Tibial artery (tissue), 4 donors: Measurements from ENCODE around the gene PARVA.

Source experiments
- DNase-seq, 2 donors: peaks; one replicate each; pipeline ENCODE4 v3.0.0-alpha.2; 2019
- H3K27ac ChIP-seq, 2 donors: fragments of 200-600 bp; sonication (generic) in 1 of 2; 1 replicate in 1 of 2; 2 replicates in 1 of 2; pipeline ENCODE4 v1.5.1; 2018 to 2019; ENCODE audit warnings: mild to moderate bottlenecking in 1 of 2
- H3K27me3 ChIP-seq, 2 donors: fragments of 200-600 bp; sonication (generic) in 1 of 2; one replicate each; pipeline versions ENCODE4 v1.5.1 to v1.6.0; 2016 to 2019
- H3K36me3 ChIP-seq, 3 donors: fragments of 200-600 bp; sonication (generic) in 2 of 3; one replicate each; pipeline ENCODE4 v1.5.1; 2016 to 2019; ENCODE audit warnings: mild to moderate bottlenecking in 2 of 3
- H3K4me1 ChIP-seq, 4 donors: fragments of 200-600 bp; sonication (generic) in 2 of 4; 1 replicate in 3 of 4; 2 replicates in 1 of 4; pipeline ENCODE4 v1.5.1; 2016 to 2019
- H3K4me3 ChIP-seq, 2 donors: fragments of 200-600 bp; sonication (generic) in 1 of 2; 1 replicate in 1 of 2; 2 replicates in 1 of 2; pipeline ENCODE4 v1.5.1; 2018 to 2019; ENCODE audit warnings: mild to moderate bottlenecking in 2 of 2
- H3K9me3 ChIP-seq, 3 donors: fragments of 200-600 bp; sonication (generic) in 1 of 3; one replicate each; pipeline ENCODE4 v1.5.1; 2016 to 2019
- intact Hi-C: fragments of 100-400 bp; cut with DNase I; formaldehyde crosslinking; loops from one replicate; pipeline ENCODE4 v1.15.0; 2023; ENCODE audit warnings: low total_unique reads
- TF ChIP-seq, protein P1 (sequence below), 2 experiments: fragments of 200-600 bp in 1 of 2; fragments of 450-650 bp in 1 of 2; IDR thresholded peaks; one replicate each; pipeline ENCODE4 v1.5.1; 2017 to 2019; ENCODE audit warnings: antibody characterized with exemption in 2 of 2, mild to moderate bottlenecking in 1 of 2, moderate library complexity in 1 of 2

Gene PARVA

DNA sequence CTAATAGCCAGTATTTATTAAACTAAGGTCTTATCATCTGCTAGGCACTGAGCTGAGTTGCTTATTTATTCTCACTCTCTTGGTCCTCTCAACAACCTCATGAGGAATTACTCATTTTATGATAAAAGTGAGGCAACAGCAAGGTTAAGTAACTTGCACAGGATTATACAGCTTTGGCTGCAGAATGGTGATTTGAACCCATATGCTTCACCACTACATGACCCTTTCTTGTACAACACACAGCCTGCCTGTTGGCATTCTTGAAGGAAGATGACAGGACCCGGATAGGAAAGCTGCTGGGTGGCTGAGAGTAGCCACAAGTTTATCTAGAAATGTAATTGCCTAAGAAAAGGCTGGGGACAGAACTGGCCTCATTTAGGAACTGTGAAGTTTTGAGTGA lies 5.3 kb upstream of the PARVA start:
- H3K27ac ChIP-seq = no peak overlapping the region
- no peaks in the 10 kb centered on the region for H3K27me3 ChIP-seq
- H3K36me3 ChIP-seq = no peaks in the 10 kb centered on the region
- DNase-seq = no peak
- intact Hi-C loops = no loop called here
- H3K4me3 ChIP-seq = no peak overlapping the region
- H3K4me1 ChIP-seq = peaks cover 0 to 12% (median 4%) of the 10 kb centered on the region in 4 donors
- TF ChIP-seq, protein P1, sequence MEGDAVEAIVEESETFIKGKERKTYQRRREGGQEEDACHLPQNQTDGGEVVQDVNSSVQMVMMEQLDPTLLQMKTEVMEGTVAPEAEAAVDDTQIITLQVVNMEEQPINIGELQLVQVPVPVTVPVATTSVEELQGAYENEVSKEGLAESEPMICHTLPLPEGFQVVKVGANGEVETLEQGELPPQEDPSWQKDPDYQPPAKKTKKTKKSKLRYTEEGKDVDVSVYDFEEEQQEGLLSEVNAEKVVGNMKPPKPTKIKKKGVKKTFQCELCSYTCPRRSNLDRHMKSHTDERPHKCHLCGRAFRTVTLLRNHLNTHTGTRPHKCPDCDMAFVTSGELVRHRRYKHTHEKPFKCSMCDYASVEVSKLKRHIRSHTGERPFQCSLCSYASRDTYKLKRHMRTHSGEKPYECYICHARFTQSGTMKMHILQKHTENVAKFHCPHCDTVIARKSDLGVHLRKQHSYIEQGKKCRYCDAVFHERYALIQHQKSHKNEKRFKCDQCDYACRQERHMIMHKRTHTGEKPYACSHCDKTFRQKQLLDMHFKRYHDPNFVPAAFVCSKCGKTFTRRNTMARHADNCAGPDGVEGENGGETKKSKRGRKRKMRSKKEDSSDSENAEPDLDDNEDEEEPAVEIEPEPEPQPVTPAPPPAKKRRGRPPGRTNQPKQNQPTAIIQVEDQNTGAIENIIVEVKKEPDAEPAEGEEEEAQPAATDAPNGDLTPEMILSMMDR (IDR thresholded peaks at IDR 0.05) = no peak
- no peaks in the 10 kb centered on the region for H3K9me3 ChIP-seq

DNA sequence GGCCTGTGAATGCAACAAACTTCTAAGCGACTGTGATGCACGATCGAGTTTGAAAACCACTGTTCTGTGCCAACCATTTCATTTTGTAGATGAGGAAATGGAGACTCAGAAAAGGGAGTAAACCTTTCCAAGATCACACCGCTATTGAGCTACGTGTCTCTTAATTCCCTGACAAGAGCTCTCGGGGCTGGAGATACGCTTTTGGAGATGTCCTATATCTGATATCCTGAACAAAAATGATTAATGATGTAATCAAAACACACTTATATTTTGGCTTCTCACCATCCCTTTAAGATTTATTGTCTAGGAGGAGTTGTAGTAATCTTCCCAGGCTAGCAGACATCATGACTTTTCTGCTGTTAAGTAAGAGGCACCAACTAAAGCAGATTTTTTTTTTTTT lies 1.7 kb upstream of the PARVA start:
- Histone ChIP-seq H3K4me3 (no peak overlapping the region), H3K27ac (peak overlapping the region; percentile 95 to 98), H3K4me1 (peaks cover 0 to 40% (median 13%) of the 10 kb centered on the region in 4 donors), H3K9me3 (no peaks in the 10 kb centered on the region), H3K27me3 (no peaks in the 10 kb centered on the region), H3K36me3 (no peaks in the 10 kb centered on the region)
- no peak for DNase-seq
- intact Hi-C loops = no loop called here
- TF ChIP-seq, protein P1 (IDR thresholded peaks at IDR 0.05) = no peak

DNA sequence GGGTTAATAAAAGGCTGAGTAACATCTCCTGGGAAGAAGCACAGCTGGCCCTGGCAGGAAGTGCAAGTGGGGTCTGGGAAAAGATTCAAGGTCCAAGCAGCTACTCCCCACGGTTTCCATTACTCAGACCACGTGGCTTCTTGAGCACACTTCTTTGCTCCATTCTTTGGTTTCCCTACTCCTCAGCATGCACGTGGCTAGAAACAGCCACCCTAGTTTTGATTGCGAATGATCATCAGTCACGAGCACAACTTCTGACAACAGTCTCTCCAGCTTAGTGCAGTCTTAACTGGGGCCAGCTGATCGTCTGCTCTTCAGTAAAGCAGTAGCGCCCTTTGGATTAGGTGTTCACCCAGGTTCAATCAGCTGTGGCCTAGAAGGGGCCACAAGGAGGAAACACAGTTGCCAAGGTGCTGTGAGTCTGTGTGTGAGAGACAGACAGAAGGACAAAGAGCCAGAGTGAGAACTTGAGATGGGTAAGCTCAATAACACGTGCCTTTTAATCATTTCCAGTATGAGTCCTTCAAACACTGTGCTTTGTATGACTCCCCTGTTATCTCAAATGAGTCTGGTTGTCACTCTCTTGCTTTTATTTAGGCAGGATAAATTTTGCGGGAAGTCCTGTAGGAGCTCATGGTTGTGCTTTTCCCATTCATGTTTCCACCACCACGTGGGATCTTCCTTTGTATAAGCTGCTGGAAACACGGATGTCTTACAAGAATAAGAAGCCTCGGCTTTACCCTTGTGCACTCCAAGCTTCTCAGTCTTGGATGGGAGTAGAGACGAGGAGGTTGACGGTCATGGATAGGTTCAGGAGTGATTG lies 901 bp upstream of the PARVA start:
- intact Hi-C loops = no loop called here
- peak overlapping the region; percentile 73 to 80 for H3K4me3 ChIP-seq
- H3K27ac ChIP-seq = peak overlapping the region; percentile 95 to 98
- H3K27me3 ChIP-seq = no peaks in the 10 kb centered on the region
- TF ChIP-seq, protein P1 (IDR thresholded peaks at IDR 0.05) = no peak
- DNase-seq = peak in 1 of 2 donors; percentile 66
- H3K4me1 ChIP-seq = peaks cover 0 to 47% (median 16%) of the 10 kb centered on the region in 4 donors
- H3K9me3 ChIP-seq = no peaks in the 10 kb centered on the region
- peaks cover 0 to 6% (median 5%) of the 10 kb centered on the region in 3 donors for H3K36me3 ChIP-seq

DNA sequence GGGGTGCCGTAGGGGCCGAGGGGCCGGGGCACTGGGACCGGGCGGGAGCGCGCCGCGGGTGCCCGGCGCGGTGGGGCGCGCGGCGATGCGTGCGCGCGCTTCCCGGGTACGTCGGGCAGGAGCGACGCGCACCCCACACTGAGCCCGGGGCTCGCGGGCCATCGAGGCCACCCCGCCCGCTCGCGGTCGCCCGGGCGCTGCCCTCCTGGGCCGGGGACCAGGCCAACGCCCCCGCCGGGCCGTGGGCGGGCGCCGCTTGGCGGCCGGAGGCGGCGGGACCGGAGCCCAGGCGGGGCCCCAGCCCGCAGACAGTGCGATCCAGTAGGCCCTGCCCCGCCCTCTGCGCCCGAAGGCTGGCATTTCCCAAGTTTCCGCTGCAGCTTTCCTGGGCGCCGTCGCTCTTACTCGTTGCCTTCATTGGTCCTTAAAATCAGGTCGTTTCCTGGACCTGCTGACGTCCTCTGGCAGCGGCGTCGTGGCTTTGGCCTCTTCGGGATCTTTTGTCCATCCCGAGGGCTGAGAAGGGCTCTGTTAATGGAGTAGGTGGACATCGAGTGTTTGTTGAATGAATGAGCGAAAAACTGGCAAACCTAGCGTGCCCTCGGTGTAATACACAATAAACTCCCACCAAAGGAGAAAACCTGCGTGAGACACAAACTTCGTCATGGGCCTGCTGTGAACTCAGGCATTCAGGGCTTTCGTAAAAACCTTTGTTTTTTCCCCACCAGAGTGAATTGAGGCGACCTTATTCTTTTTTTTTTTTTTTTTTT lies 638 bp downstream of the PARVA start:
- Histone ChIP-seq H3K9me3 (no peaks in the 10 kb centered on the region), H3K36me3 (peaks cover 0 to 10% (median 6%) of the 10 kb centered on the region in 3 donors), H3K4me1 (peaks cover 0 to 58% (median 16%) of the 10 kb centered on the region in 4 donors), H3K27ac (peak overlapping the region; percentile 95 to 98), H3K27me3 (no peaks in the 10 kb centered on the region), H3K4me3 (peak overlapping the region; percentile 73 to 80)
- intact Hi-C loops = no loop called here
- TF ChIP-seq, protein P1 (IDR thresholded peaks at IDR 0.05) = peak in 1 of 2 experiments; percentile 9
- DNase-seq = peak; percentile 72 to 93

DNA sequence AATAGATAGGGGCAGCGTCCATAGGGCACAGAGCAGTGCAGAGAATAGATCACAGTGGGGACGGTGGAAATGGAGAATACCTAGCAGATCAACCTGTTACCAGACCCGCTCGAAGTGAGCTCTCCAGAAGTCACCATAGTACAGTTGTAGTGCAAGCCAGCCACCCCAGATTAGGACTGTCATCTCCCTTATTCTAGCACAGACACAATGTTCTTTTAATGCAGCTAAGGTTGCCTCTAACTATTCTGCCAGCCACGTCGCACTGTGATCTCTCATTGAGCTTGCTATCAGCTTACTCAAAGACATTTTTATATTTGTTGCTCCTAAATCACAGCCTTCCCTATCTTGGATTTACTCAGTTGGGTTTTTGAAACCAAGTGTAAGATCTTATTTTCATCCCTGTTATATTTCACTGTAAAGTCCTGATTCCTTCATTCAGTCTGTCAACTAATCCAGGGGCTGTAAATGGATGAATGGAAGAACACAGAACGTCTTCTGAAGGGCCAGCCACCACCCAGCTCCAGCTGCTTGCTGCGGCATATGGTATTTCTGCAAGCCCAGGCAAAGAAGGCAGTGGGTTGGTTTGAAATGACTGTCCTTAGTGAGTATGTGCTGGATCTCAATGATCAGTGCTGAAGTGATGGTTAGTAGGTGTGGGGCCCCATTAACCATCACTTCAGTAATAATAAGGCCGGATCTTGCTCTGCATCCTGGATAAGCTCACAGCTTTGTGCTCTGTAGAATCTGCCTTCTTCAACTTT lies 3.4 kb downstream of the PARVA start:
- H3K36me3 ChIP-seq = peaks cover 0 to 10% (median 6%) of the 10 kb centered on the region in 3 donors
- no peak overlapping the region for H3K27ac ChIP-seq
- no peaks in the 10 kb centered on the region for H3K27me3 ChIP-seq
- DNase-seq = no peak
- H3K4me3 ChIP-seq = no peak overlapping the region
- intact Hi-C loops = loop anchor here (10.0 kb wide), 2 partner anchors 104 to 174 kb away; no protein-coding TSS in a partner anchor
- TF ChIP-seq, protein P1 (IDR thresholded peaks at IDR 0.05) = no peak
- peaks cover 0 to 79% (median 16%) of the 10 kb centered on the region in 4 donors for H3K4me1 ChIP-seq
- H3K9me3 ChIP-seq = no peaks in the 10 kb centered on the region
